HepG2 (cell line): ENCODE results near the gene SMC1A. TPM values are rescaled to one million over a fixed set of nuclear protein-coding genes. Genes with fewer than 3 reads are reported as not detected.

Experiments
- ATAC-seq: fragments of 200-7000 bp; cut with Tn5 transposase; 3 replicates; pipeline ENCODE4 v1.9.1; 2020; ENCODE audit warnings: mild to moderate bottlenecking, moderate library complexity
- BruUV-seq: library from RNA; stranded (reverse); fragments of 400-500 nt; replicated peaks from 2 replicates; lab custom pipeline; 2021; lab: Mats Ljungman, UMichigan
- CTCF ChIA-PET: fragments of 300-600 bp; formaldehyde crosslinking; extraction: SDS; loops from one replicate; lab custom pipeline; 2021; ENCODE audit warnings: low total read pairs, inconsistent platforms, low intra/inter-chr PET ratio; lab: Yijun Ruan, JAX
- POLR2A ChIA-PET: fragments of 350-600 bp; sonication (Branson Sonifier 250); formaldehyde crosslinking; loops from one replicate; lab custom pipeline; 2020; ENCODE audit warnings: antibody characterized with exemption, inconsistent platforms; lab: Yijun Ruan, JAX
- DNase-seq: peaks from one replicate; pipeline ENCODE4 v3.0.0-alpha.2; 2015; ENCODE audit warnings: low spot score
- FAIRE-seq: peaks from 3 replicates; lab custom pipeline; 2011; peaks lifted over from hg19 to GRCh38; lab: Jason Lieb, UNC
- H2AFZ ChIP-seq: one replicate; pipeline ENCODE4 v1.6.1; 2011; ENCODE audit warnings: low read length, inconsistent platforms
- H3K27ac ChIP-seq: fragments of 300-600 bp; 3 replicates; pipeline ENCODE4 v1.8.0; 2011; ENCODE audit warnings: mixed run types, mild to moderate bottlenecking, mixed read lengths, low read length, inconsistent platforms; ENCODE audit not compliant: insufficient read depth; ENCODE audit errors: extremely low read length
- H3K27me3 ChIP-seq, 2 experiments: fragments of 200-600 bp in 1 of 2; 2 replicates in 1 of 2; 3 replicates in 1 of 2; pipeline versions ENCODE4 v1.6.0 to v1.8.0; 2011; ENCODE audit warnings: low read length in 2 of 2, mild to moderate bottlenecking in 2 of 2, moderate library complexity in 2 of 2, inconsistent platforms in 1 of 2; ENCODE audit not compliant: insufficient read depth in 2 of 2, control insufficient read depth in 1 of 2
- H3K36me3 ChIP-seq, 2 experiments: fragments of 200-600 bp in 1 of 2; replicated peaks in 1 of 2; 2 replicates in 1 of 2; 3 replicates in 1 of 2; pipeline versions ENCODE4 v1.5.1 to v1.8.0; 2011; ENCODE audit warnings: low read length in 2 of 2, inconsistent platforms in 1 of 2; ENCODE audit not compliant: insufficient read depth in 2 of 2, control insufficient read depth in 1 of 2
- H3K4me1 ChIP-seq: 2 replicates; pipeline ENCODE4 v1.5.1; 2012; ENCODE audit warnings: low read length, inconsistent platforms; ENCODE audit not compliant: insufficient read depth
- H3K4me2 ChIP-seq: 2 replicates; pipeline ENCODE4 v1.6.0; 2011; ENCODE audit warnings: low read depth, low read length, inconsistent platforms
- H3K4me3 ChIP-seq, 3 experiments: fragments of 200-600 bp in 1 of 3; sonication (generic), shearing (Covaris generic) in 1 of 3; replicated peaks in 1 of 3; 2 replicates each; pipeline ENCODE4 v1.5.1; 2011 to 2016; ENCODE audit warnings: low read length in 3 of 3, inconsistent platforms in 2 of 3, low read depth in 2 of 3, mild to moderate bottlenecking in 2 of 3, control low read depth in 1 of 3, mixed read lengths in 1 of 3; ENCODE audit not compliant: insufficient read depth in 1 of 3
- H3K79me2 ChIP-seq: one replicate; pipeline ENCODE4 v1.6.1; 2011; ENCODE audit warnings: low read length, inconsistent platforms; ENCODE audit not compliant: insufficient read depth
- H3K9ac ChIP-seq: 2 replicates; pipeline ENCODE4 v1.6.0; 2011; ENCODE audit warnings: mild to moderate bottlenecking, low read depth, low read length, inconsistent platforms; ENCODE audit not compliant: insufficient read depth
- H3K9me3 ChIP-seq: 2 replicates; pipeline ENCODE4 v1.5.1; 2012; ENCODE audit warnings: mild to moderate bottlenecking, low read length
- H4K20me1 ChIP-seq: 2 replicates; pipeline ENCODE4 v1.6.0; 2011; ENCODE audit warnings: inconsistent platforms, mild to moderate bottlenecking, low read length, moderate library complexity; ENCODE audit not compliant: insufficient read depth
- KDM5A ChIP-seq: fragments of 200-600 bp; sonication (generic); IDR thresholded peaks from 2 replicates; pipeline ENCODE4 v1.7.0; 2018; ENCODE audit warnings: antibody characterized with exemption, mild to moderate bottlenecking, low read length, borderline replicate concordance
- MBD4 ChIP-seq: IDR thresholded peaks from 2 replicates; pipeline ENCODE4 v1.6.1; 2012; ENCODE audit warnings: low read length, inconsistent platforms, borderline replicate concordance
- POLR2A ChIP-seq, 2 experiments: IDR thresholded peaks; 2 replicates each; pipeline ENCODE4 v1.6.1; 2011; ENCODE audit warnings: low read depth in 2 of 2, low read length in 2 of 2, mild to moderate bottlenecking in 1 of 2, moderate library complexity in 1 of 2; ENCODE audit not compliant: insufficient read depth in 1 of 2
- REPIN1 ChIP-seq: sonication (generic); formaldehyde crosslinking; IDR thresholded peaks from 2 replicates; pipeline ENCODE4 v1.8.0; 2022; ENCODE audit warnings: missing genetic modification reagents, low read depth, mild to moderate bottlenecking, borderline replicate concordance
- SAP130 ChIP-seq: IDR thresholded peaks from 2 replicates; pipeline ENCODE4 v1.6.1; 2016; ENCODE audit warnings: low read depth
- SIN3B ChIP-seq: fragments of 150-350 bp; IDR thresholded peaks from 2 replicates; pipeline ENCODE4 v1.6.1; 2014; ENCODE audit warnings: low read length
- TEAD3 ChIP-seq: optimal IDR thresholded peaks from 2 replicates; pipeline ENCODE3; 2016; ENCODE audit warnings: borderline replicate concordance
- ZNF17 ChIP-seq: sonication (generic); formaldehyde crosslinking; IDR thresholded peaks from 2 replicates; pipeline ENCODE4 v1.5.0; 2020; ENCODE audit warnings: mild to moderate bottlenecking, missing genetic modification reagents
- ZNF335 ChIP-seq: sonication (generic); formaldehyde crosslinking; IDR thresholded peaks from 2 replicates; pipeline ENCODE4 v1.4.0; 2020; ENCODE audit warnings: missing genetic modification reagents
- ZNF878 ChIP-seq: sonication (generic); formaldehyde crosslinking; IDR thresholded peaks from 2 replicates; pipeline ENCODE4 v1.8.1; 2023; ENCODE audit warnings: mild to moderate bottlenecking, missing genetic modification reagents, moderate library complexity
- WGBS: methylation state at CpG from one replicate; pipeline ENCODE4 v1.1.6; 2017; ENCODE audit warnings: low lambda C conversion rate; 5-methylcytosine and 5-hydroxymethylcytosine counted together
- in situ Hi-C: cut with HindIII; loops from 2 replicates; pipeline ENCODE4 v1.10.0; 2017; ENCODE audit warnings: low pct_unique_long_range_greater_than_20kb; ENCODE audit not compliant: extremely low pct_ligation_motif_present
- intact Hi-C: fragments of 100-400 bp; cut with micrococcal nuclease; formaldehyde crosslinking; loops from one replicate; pipeline ENCODE4 v1.10.0; 2022; ENCODE audit not compliant: unreplicated experiment
- polyA plus RNA-seq, 8 experiments: library from polyadenylated mRNA; depleted of rRNA in 3 of 8; stranded (reverse) in 7 of 8; unstranded in 1 of 8; fragments of >200 nt; fragmentation: Illumina TruSeq in 4 of 8; extraction: Trizol in 4 of 8; gene quantifications; 2 replicates each; pipeline versions ENCODE4 v1.2.1 to v1.2.3, GENCODE V29; 2011 to 2016; ENCODE audit warnings: low read depth in 4 of 8, missing spikeins in 1 of 8, mixed read lengths in 1 of 8; ENCODE audit not compliant: insufficient read depth in 1 of 8
- total RNA-seq, 5 experiments: library from RNA; depleted of rRNA; stranded (reverse); fragments of >200 nt; fragmentation: Illumina TruSeq; extraction: Trizol; gene quantifications; 2 replicates each; pipeline ENCODE4 v1.2.3, GENCODE V29; 2016; ENCODE audit warnings: low read depth in 1 of 5
- TF ChIP-seq, protein P1 (sequence below): sonication (generic); formaldehyde crosslinking; IDR thresholded peaks from 2 replicates; pipeline ENCODE4 v1.4.0; 2020; ENCODE audit warnings: low read depth, missing genetic modification reagents

Gene SMC1A
- total and polyA plus RNA-seq, 2 of the 13 experiments (the other 11 are each of a cell fraction or from before 2014, with no cell fraction given), result 9.4 to 46.6 TPM

DNA sequence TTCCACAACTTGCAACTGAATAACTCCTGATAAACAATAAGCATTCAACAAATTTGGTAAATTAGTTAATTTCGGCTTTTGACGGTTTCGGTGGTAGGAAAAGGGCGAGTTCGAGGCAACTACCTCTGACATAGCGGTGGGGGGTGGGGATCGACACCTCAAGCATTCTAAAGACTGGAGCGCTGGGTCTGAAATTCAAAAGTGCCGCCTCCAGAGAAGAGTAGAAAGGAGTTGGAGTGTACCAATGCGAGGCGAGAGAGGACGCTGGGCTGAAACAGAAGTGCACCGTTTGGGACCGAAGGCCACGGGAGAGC is 725 bp downstream of the SMC1A start:
- BruUV-seq, result no TSS peak
- H3K4me2 ChIP-seq, result peak overlapping the region; percentile 86
- under 1% methylated on average over 14 of the region's 15 CpGs for WGBS
- H3K4me3 ChIP-seq, result peak overlapping the region; percentile 73 to 80 (median 80)
- H3K9ac ChIP-seq, result peak overlapping the region; percentile 89
- H3K27me3 ChIP-seq, result no peaks in the 10 kb centered on the region
- H3K4me1 ChIP-seq, result peaks cover 16% of the 10 kb centered on the region
- ChIA-PET POLR2A (interaction anchor here (1.7 kb wide), 2 partner anchors 20 to 196 kb away, joined by 4 to 5 read pairs; no protein-coding TSS in a partner anchor), CTCF (no interaction called here)
- peaks cover 12% of the 10 kb centered on the region; the same call in 1 of the 2 replicates for H4K20me1 ChIP-seq
- no peak for TF ChIP-seq REPIN1 (CRISPR knock-in tag)
- TF ChIP-seq ZNF878 (CRISPR knock-in tag), result 0 out of 2 replicates have a peak, but pooled peaks have one; percentile 42
- TF ChIP-seq SAP130 (CRISPR knock-in tag), result peak; percentile 38; the same call in 1 of the 2 replicates
- TF ChIP-seq KDM5A, result peak; percentile 65; the same call in 1 of the 2 replicates
- peak; percentile 82 for TF ChIP-seq SIN3B
- no peak for TF ChIP-seq TEAD3 (CRISPR knock-in tag)
- TF ChIP-seq ZNF335, result no peak
- in situ Hi-C loops, result no loop called here
- ATAC-seq (peak; percentile 49; the same call in 1 of the 3 replicates), DNase-seq (peak; percentile 19), FAIRE-seq (no peak)
- H2AFZ ChIP-seq, result no peak overlapping the region
- H3K27ac ChIP-seq, result peak overlapping the region; percentile 94
- intact Hi-C loops, result loop anchor here (5.0 kb wide), 1 partner anchor 194 kb away; the partner anchor contains the start of gene KDM5C
- no peaks in the 10 kb centered on the region for H3K9me3 ChIP-seq
- H3K36me3 ChIP-seq, result 0 out of 5 replicates have a peak, but pooled peaks cover 0 to 3% of the 10 kb centered on the region in 2 experiments
- peaks cover 35% of the 10 kb centered on the region for H3K79me2 ChIP-seq

DNA sequence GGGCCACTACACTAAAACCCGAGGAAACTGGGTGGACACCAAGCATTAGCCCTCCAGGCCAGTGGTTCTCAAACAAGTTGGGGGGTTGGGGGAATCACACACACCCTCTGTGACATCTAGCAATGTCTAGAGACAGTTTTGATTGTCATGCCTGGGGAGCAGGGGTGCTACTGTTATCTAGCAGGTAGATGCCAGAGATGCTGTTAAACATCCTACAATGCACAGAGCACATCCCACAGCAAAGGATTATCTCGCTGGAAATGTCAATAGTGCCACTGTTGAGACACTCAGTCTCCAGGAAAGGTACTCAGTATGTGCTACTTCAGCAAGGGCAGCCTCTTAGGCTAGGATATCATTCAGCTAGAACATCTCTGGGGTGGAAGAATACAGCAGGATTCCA is 1.3 kb downstream of the SMC1A start:
- Histone ChIP-seq H3K4me2 (peak overlapping the region; percentile 86), H3K27ac (peak overlapping the region; percentile 94), H3K4me1 (peaks cover 16% of the 10 kb centered on the region), H3K4me3 (peak overlapping the region; percentile 73 to 80 (median 80); a peak in 5 of 6 replicates), H4K20me1 (peaks cover 12% of the 10 kb centered on the region; the same call in 1 of the 2 replicates), H3K79me2 (peaks cover 38% of the 10 kb centered on the region), H3K27me3 (no peaks in the 10 kb centered on the region), H3K36me3 (0 out of 5 replicates have a peak, but pooled peaks cover 0 to 3% of the 10 kb centered on the region in 2 experiments), H3K9me3 (no peaks in the 10 kb centered on the region), H2AFZ (no peak overlapping the region), H3K9ac (peak overlapping the region; percentile 89)
- CTCF ChIA-PET, result no interaction called here
- no peak for DNase-seq
- intact Hi-C loops (loop anchor here (5.0 kb wide), 1 partner anchor 194 kb away; the partner anchor contains the start of gene KDM5C), in situ Hi-C loops (no loop called here)
- no TSS peak for BruUV-seq
- FAIRE-seq, result peak; percentile 63
- TF ChIP-seq ZNF17 (CRISPR knock-in tag) (no peak), POLR2A (IDR thresholded peaks at IDR 0.05; ENCODE audit: insufficient read depth in 1 of 2, low read depth in 2 of 2, low read length in 2 of 2) (0 out of 4 replicates have a peak, but pooled peaks of 1 of the 2 experiments have one; percentile 23), MBD4 (no peak)
- TF ChIP-seq, protein P1, sequence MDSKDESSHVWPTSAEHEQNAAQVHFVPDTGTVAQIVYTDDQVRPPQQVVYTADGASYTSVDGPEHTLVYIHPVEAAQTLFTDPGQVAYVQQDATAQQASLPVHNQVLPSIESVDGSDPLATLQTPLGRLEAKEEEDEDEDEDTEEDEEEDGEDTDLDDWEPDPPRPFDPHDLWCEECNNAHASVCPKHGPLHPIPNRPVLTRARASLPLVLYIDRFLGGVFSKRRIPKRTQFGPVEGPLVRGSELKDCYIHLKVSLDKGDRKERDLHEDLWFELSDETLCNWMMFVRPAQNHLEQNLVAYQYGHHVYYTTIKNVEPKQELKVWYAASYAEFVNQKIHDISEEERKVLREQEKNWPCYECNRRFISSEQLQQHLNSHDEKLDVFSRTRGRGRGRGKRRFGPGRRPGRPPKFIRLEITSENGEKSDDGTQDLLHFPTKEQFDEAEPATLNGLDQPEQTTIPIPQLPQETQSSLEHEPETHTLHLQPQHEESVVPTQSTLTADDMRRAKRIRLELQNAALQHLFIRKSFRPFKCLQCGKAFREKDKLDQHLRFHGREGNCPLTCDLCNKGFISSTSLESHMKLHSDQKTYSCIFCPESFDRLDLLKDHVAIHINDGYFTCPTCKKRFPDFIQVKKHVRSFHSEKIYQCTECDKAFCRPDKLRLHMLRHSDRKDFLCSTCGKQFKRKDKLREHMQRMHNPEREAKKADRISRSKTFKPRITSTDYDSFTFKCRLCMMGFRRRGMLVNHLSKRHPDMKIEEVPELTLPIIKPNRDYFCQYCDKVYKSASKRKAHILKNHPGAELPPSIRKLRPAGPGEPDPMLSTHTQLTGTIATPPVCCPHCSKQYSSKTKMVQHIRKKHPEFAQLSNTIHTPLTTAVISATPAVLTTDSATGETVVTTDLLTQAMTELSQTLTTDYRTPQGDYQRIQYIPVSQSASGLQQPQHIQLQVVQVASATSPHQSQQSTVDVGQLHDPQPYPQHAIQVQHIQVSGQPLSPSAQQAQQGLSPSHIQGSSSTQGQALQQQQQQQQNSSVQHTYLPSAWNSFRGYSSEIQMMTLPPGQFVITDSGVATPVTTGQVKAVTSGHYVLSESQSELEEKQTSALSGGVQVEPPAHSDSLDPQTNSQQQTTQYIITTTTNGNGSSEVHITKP (CRISPR knock-in tag), result no peak
- no CpG with 5 or more reads among the region's 2 CpGs for WGBS
- POLR2A ChIA-PET, result no interaction called here
- no peak for ATAC-seq
